GM21360 (cell line): ENCODE measurements around the gene TTC39B.

Experiments
- ATAC-seq: cut with Tn5 transposase; IDR thresholded peaks from one replicate; pipeline ENCODE4 v1.9.1; 2021; ENCODE audit warnings: mild to moderate bottlenecking, moderate library complexity; ENCODE audit not compliant: unreplicated experiment

The TTC39B gene

GRCh38 chr9:15187589-15187988 is 119.4 kb downstream of the TTC39B start:
- no peak for ATAC-seq

DNA sequence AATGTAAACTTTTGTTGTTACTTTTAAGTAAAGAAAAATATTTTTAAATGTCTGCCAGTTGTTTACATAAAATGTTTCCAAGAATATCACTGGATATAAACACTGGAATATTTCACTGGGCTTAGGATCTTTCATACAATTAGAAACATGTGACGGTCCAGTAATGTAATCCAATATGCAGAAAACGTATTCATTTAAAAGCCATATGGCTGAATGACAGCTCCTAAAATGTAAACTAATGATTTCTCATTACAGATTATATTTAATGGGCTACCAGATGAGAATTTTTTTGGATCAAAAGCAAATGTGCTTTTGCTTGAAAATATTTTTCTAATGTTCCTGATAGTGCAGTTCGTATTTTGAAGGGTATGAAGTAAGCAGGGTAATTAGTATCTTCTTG is 124.3 kb downstream of the TTC39B start:
- no peak for ATAC-seq

DNA sequence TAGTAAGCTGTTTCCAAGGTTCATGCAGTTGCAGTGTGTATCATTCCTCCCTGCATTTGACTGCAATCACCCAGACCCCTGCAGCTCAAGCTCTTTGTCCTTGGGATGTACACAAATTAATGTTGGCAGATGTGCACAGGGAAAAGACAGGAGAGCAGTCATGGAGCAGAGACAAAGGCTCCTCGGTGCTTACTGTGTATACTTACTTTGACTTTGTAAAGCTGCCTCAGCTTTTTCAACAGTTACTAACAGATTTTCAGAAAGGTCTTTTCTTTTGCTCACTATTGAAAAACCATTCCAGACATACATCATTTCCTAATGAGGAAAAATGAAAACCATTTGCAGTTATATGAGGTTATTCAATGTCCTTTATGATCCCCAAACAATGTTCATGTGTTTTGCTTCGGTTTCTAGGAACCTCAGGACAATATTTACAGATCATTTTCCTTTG is 124.9 kb downstream of the TTC39B start:
- ATAC-seq, result no peak

DNA sequence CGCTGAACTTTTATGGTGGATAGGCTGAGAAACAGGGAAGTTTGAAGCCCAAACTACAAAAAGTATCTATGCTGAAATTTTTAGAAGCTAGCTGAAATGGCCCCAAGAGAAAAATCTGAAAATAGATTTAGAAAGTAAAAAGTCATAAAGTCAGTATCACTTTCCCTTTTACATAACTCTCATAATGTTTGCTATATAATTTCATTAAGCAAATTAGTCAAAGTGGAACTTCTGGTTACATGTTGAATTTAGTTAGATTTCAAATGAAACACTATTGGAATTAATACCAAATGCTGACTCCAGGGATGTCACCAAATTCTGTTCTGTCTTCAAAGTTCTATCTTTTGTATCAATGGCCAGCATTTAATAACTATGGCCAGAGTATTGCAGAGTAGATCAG is 126.9 kb downstream of the TTC39B start:
- ATAC-seq, result no peak

DNA sequence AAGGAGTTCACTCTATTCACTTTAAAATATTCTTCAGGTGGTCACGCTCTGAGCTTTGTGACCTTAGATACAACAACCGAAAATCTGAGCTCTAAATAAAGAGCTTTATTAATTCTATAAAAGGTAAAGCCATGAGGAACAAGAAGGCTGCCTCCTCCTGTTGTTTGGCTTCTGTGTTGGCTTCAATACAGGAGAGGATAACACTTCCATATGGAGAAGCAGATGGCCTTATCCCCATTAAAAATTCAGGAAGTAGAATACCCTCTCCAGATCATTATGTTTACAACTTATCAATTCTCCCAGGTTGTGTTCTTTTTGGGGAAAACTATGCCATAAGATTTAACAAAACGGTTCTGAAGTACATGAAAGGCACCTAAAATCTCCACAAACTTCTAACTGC is 128.4 kb downstream of the TTC39B start:
- no peak for ATAC-seq

- no peak for ATAC-seq
Measured at GRCh38 chr9:15176836-15177235, 130.2 kb downstream of the TTC39B start.

GRCh38 chr9:15163931-15164330 is 143.1 kb downstream of the TTC39B start:
- ATAC-seq, result no peak

- ATAC-seq, result no peak
Measured at GRCh38 chr9:15161753-15162152, 145.3 kb downstream of the TTC39B start.

- no peak for ATAC-seq
Measured at GRCh38 chr9:15160673-15161072, 146.3 kb downstream of the TTC39B start.

DNA sequence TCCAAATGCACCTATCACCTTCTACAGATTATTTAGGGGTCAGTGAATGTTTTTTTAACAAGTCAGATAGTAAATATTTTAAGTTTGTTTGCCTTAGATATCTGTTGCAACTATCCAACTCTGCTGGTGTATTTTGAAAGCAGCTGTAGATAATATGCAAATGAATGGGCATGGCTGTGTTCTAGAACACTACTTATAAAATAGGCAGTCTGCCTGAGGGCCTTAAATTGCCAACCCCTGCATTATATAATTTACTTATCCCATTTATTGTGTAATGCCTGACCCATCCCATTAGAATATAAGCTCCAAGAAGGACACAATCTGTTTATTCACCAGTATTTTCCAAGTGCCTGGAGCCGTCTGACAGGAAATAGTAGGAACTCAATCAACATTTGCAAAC is 149.0 kb downstream of the TTC39B start:
- ATAC-seq, result no peak

GRCh38 chr9:15157381-15157780 is 149.6 kb downstream of the TTC39B start:
- no peak for ATAC-seq

DNA sequence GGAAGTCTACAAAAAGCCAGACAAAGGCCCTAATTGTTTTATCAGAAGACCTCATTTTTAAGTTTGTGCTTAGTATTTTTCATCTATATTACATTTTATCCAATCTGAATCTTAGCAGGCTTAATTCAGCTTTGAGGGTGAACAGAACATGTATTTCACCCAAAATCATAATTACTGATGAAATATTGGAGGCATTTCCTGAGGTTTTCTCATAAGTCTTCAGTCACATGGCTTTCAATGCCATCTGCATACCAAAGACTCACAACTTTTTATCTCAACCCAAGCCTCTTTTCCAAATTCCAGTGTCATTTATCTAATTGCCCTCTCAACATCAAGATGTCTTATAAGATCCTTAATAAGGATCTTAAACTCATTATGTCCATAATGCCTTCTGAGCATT is 150.8 kb downstream of the TTC39B start:
- no peak for ATAC-seq

- ATAC-seq, result no peak
Measured at GRCh38 chr9:15155826-15156225, 151.2 kb downstream of the TTC39B start.

GRCh38 chr9:15155323-15155722 is 151.7 kb downstream of the TTC39B start:
- ATAC-seq, result no peak

DNA sequence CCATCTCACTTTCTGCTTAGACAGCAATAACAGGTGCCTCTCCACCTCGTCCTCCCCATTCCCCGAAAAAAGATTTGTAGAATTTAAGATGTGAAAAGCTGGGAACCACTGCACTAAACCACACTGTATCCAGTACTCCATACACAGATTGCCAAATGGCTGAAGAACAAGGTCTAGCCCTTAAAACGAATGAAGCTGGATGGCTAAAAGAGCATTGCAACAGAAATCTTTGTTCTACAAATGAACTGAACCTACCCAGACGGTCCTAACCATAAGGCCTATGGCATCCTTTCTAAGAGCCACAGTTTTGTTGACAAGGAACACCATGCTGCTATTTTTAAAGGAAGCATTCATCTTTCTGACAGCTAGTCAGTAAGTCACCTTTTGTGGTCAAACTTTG is 152.3 kb downstream of the TTC39B start:
- ATAC-seq, result no peak

DNA sequence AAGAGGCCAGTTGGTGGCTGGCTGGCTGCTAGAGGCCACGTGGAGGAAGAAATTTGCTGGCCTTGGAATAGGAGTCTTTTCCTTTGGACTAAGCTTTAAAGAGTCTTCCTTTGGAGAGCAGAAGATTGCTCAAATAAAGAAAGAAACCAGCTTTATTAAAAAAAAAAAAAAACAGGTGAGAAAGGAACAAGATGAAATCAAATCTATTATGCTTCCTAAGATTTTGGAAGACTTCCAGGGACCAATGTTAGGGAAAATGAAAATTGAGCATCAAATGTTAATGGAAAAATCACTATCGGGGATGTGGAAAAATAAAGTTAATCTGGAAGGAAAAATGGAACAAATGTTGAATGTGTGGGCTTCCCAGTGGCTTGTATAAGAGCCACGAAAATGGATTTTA is 153.1 kb downstream of the TTC39B start:
- no peak for ATAC-seq

GRCh38 chr9:15150939-15151338 is 156.1 kb downstream of the TTC39B start:
- no peak for ATAC-seq

- ATAC-seq, result no peak
Measured at GRCh38 chr9:15149450-15149849, 157.6 kb downstream of the TTC39B start.

- ATAC-seq, result no peak
Measured at GRCh38 chr9:15146268-15146700, 160.7 kb downstream of the TTC39B start.

- ATAC-seq, result no peak
Measured at GRCh38 chr9:15144622-15145061, 162.4 kb downstream of the TTC39B start.

- peak; percentile 95 for ATAC-seq
Measured at GRCh38 chr9:15142878-15143534, 164.0 kb downstream of the TTC39B start.

DNA sequence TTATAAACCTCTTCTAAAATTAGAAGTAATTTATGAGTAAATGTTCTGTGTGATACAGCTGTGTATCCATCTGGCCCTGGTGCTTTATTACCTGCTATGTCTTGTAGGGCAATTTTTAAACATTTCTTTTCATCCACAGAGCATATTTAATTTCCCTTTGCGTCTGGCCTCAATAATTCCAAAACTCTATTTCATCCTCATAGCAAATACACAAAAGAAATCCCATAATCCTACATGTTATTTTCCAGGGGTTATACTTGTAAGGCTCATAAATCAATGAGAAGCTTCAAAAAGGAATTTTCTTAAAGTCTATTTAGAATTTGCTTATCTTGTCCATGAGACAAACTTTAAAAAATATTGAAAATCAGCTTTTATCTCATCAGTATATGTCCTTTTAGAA is 167.0 kb downstream of the TTC39B start:
- no peak for ATAC-seq

- ATAC-seq, result no peak
Measured at GRCh38 chr9:15139469-15139868, 167.5 kb downstream of the TTC39B start.
